ENCODE results near the gene LGMN.

GRCh38 chr14:92709340-92710000 is 39.0 kb downstream of the LGMN start:
- no peak for TF ChIP-seq GATA2 (IDR thresholded peaks at IDR 0.05; ENCODE audit: low read depth, low read length)
- TF ChIP-seq GATA3 (IDR thresholded peaks at IDR 0.05; ENCODE audit: low read depth, low read length): no peak
